ENCODE results near the gene JMJD4.
A peak's percentile ranks its signal among the peaks of the same experiment; 100 is the strongest.

Gene JMJD4

DNA sequence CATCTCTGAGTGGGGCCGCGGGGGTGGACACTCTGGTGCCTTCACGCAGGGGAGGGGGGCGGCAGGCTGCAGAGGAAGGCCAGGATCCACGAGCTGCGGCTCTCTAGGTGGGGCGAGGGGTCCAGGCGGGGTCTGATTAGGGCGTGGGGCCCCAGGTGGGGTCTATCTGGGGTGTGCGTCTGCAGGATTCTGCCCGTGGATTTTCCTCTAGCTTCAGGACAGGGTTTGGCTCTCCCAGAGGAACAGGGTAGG lies 6.3 kb downstream of the JMJD4 start:
- peaks cover 0 to 1% (median 0%) of the 10 kb centered on the region in 5 experiments for H3K9me3 ChIP-seq (ENCODE audit: control extremely low read depth in 1 of 5, control insufficient read depth in 4 of 5, insufficient read depth in 2 of 5, low read depth in 1 of 5, low read length in 4 of 5)
- no peak for DNase-seq
- H3K4me1 ChIP-seq (ENCODE audit: control extremely low read depth in 1 of 4, control insufficient read depth in 4 of 4, insufficient read depth in 4 of 4, low read length in 3 of 4), result peaks cover 0 to 28% (median 25%) of the 10 kb centered on the region in 4 experiments
- no peak overlapping the region for H3K27ac ChIP-seq (ENCODE audit: insufficient read depth in 1 of 2, low read depth in 1 of 2, low read length in 2 of 2, poor library complexity in 1 of 2, severe bottlenecking in 2 of 2)
- CTCF ChIA-PET, result no interaction called here
- POLR2A ChIA-PET, result no interaction called here
- 3% methylated on average over 11 of the region's 11 CpGs for WGBS (ENCODE audit: insufficient coverage)
- peaks cover 0 to 35% (median 28%) of the 10 kb centered on the region in 4 experiments for H3K36me3 ChIP-seq (ENCODE audit: control insufficient read depth in 4 of 4, insufficient read depth in 4 of 4, low read length in 3 of 4)
- H3K4me3 ChIP-seq (ENCODE audit: control insufficient read depth in 1 of 7, extremely low read depth in 1 of 7, insufficient read depth in 4 of 7, low read depth in 2 of 7, low read length in 6 of 7), result peak overlapping the region; percentile 9 to 83 (median 63)
- H3K27me3 ChIP-seq (replicated peaks in 2 of 5; ENCODE audit: control insufficient read depth in 4 of 5, insufficient read depth in 5 of 5, low read length in 4 of 5), result peaks cover 0 to 5% (median 0%) of the 10 kb centered on the region in 5 experiments

DNA sequence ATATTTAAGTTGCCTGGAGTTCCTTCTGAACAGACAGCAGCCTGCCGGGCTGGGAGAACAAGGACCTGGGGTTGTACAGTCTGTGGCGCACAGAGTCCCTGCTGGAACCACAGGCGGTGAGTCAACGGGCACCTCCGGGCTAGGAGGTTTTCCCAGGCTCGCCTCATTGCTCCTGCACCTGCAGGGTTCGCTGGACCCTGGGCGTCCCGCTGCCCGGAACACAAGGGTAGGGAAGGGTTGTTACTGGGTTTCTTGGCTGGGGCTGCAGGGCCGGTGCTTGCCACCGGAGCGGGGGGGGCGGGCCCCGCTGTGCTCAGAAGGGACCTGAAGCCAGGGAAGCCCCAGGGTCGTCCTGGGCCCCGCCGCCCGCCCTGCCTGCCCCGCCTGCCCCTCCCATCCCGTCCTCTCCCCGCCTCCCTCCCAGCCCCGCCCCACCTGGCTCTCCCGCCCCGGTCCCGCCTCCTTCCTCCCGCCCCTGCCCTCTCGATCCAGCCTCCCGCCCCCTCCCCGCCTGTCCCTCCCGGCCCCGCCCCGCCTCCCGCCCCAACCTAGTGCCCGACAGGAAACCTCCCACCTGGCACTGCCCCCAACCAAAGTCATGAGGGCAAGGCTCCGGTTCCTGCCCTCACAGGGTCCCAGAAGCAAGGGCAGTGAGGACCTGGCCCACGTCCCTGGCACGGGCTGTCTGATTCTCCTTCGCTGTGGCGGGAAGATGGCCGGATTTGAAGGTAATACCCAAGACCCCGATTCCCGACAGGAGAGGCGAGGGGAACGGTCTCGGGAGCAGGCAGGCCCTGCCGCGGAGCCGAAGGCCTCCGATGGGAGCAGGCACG lies 6.8 kb downstream of the JMJD4 start:
- Histone ChIP-seq H3K9me3 (ENCODE audit: control extremely low read depth in 1 of 5, control insufficient read depth in 4 of 5, insufficient read depth in 2 of 5, low read depth in 1 of 5, low read length in 4 of 5) (peaks cover 0 to 2% (median 0%) of the 10 kb centered on the region in 5 experiments), H3K4me3 (ENCODE audit: control insufficient read depth in 1 of 7, extremely low read depth in 1 of 7, insufficient read depth in 4 of 7, low read depth in 2 of 7, low read length in 6 of 7) (peak overlapping the region; percentile 9 to 83 (median 63)), H3K27me3 (replicated peaks in 2 of 5; ENCODE audit: control insufficient read depth in 4 of 5, insufficient read depth in 5 of 5, low read length in 4 of 5) (peaks cover 0 to 5% (median 0%) of the 10 kb centered on the region in 5 experiments), H3K4me1 (ENCODE audit: control extremely low read depth in 1 of 4, control insufficient read depth in 4 of 4, insufficient read depth in 4 of 4, low read length in 3 of 4) (peaks cover 0 to 23% (median 19%) of the 10 kb centered on the region in 4 experiments), H3K27ac (ENCODE audit: insufficient read depth in 1 of 2, low read depth in 1 of 2, low read length in 2 of 2, poor library complexity in 1 of 2, severe bottlenecking in 2 of 2) (no peak overlapping the region), H3K36me3 (ENCODE audit: control insufficient read depth in 4 of 4, insufficient read depth in 4 of 4, low read length in 3 of 4) (peaks cover 0 to 29% (median 22%) of the 10 kb centered on the region in 4 experiments)
- ChIA-PET POLR2A (no interaction called here), CTCF (no interaction called here)
- WGBS (ENCODE audit: insufficient coverage), result 0% methylated on average over 29 of the region's 51 CpGs
- peak; percentile 33 to 62 (median 46) for DNase-seq

DNA sequence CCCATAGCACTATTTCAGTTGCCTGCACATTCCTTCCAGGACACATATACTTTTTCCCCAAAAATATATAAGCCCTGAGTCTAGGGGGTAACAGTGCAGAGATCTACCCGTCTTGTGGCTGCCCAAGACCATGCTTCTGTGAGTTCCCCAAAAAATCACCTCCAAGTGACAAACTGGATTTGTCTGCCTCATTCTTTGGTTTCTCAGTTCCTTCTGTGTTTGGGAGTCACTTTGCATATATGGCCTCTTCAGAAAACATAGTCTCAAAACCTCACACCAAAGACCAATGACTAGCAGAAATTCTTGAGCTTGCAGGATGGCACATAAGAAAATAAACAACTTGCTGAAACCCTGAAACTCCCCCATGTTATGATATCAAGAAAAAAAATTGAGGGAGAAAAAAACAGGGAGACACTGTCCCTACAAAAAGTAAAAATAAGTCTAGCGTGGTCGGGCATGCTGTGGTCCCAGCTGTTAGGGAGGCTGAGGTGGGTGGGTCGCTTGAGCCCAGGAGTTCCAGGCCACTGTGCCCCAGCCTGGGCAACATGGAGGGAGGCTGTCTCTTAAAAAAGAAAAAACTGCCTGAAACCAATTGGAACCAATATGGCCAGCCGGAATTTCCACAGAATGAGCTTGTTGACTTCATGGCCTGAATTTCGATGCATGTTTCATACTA lies 8.0 kb downstream of the JMJD4 start:
- H3K4me3 ChIP-seq (ENCODE audit: control insufficient read depth in 1 of 7, extremely low read depth in 1 of 7, insufficient read depth in 4 of 7, low read depth in 2 of 7, low read length in 6 of 7), result no peak overlapping the region
- DNase-seq, result peak in 1 of 3 donors; percentile 15
- H3K4me1 ChIP-seq (ENCODE audit: control extremely low read depth in 1 of 4, control insufficient read depth in 4 of 4, insufficient read depth in 4 of 4, low read length in 3 of 4), result peaks cover 0 to 21% (median 18%) of the 10 kb centered on the region in 4 experiments
- CTCF ChIA-PET, result no interaction called here
- peaks cover 0 to 5% (median under 1%) of the 10 kb centered on the region in 5 experiments for H3K9me3 ChIP-seq (ENCODE audit: control extremely low read depth in 1 of 5, control insufficient read depth in 4 of 5, insufficient read depth in 2 of 5, low read depth in 1 of 5, low read length in 4 of 5)
- H3K36me3 ChIP-seq (ENCODE audit: control insufficient read depth in 4 of 4, insufficient read depth in 4 of 4, low read length in 3 of 4), result peaks cover 0 to 17% (median 11%) of the 10 kb centered on the region in 4 experiments
- POLR2A ChIA-PET, result no interaction called here
- H3K27ac ChIP-seq (ENCODE audit: insufficient read depth in 1 of 2, low read depth in 1 of 2, low read length in 2 of 2, poor library complexity in 1 of 2, severe bottlenecking in 2 of 2), result no peak overlapping the region
- WGBS (ENCODE audit: insufficient coverage), result 95% methylated on average over 6 of the region's 6 CpGs
- H3K27me3 ChIP-seq (replicated peaks in 2 of 5; ENCODE audit: control insufficient read depth in 4 of 5, insufficient read depth in 5 of 5, low read length in 4 of 5), result peaks cover 0 to 5% (median 0%) of the 10 kb centered on the region in 5 experiments

DNA sequence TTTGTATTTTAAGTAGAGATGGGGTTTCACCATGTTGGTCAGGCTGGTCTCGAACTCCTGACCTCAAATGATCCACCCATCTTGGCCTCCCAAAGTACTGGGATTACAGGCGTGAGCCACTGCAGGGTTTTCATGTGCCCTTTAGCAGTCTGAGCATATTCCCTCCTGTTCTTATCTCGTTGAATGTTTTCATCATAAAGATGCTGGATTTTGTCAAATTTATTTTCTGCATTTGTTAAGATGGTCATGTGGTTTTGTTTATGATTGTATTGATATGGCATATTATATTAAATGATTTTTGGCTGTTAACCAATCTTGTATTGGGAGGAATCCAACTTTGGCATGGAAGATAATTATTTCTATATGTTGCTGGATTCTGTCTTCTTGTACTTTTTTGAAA lies 8.8 kb downstream of the JMJD4 start:
- peaks cover 0 to 10% (median 5%) of the 10 kb centered on the region in 4 experiments for H3K36me3 ChIP-seq (ENCODE audit: control insufficient read depth in 4 of 4, insufficient read depth in 4 of 4, low read length in 3 of 4)
- WGBS (ENCODE audit: insufficient coverage), result no CpG with 5 or more reads among the region's 3 CpGs
- peaks cover 0 to 5% (median 0%) of the 10 kb centered on the region in 5 experiments for H3K27me3 ChIP-seq (replicated peaks in 2 of 5; ENCODE audit: control insufficient read depth in 4 of 5, insufficient read depth in 5 of 5, low read length in 4 of 5)
- H3K9me3 ChIP-seq (ENCODE audit: control extremely low read depth in 1 of 5, control insufficient read depth in 4 of 5, insufficient read depth in 2 of 5, low read depth in 1 of 5, low read length in 4 of 5), result peaks cover 0 to 12% (median 1%) of the 10 kb centered on the region in 5 experiments
- ChIA-PET CTCF (no interaction called here), POLR2A (no interaction called here)
- no peak overlapping the region for H3K27ac ChIP-seq (ENCODE audit: insufficient read depth in 1 of 2, low read depth in 1 of 2, low read length in 2 of 2, poor library complexity in 1 of 2, severe bottlenecking in 2 of 2)
- no peak overlapping the region for H3K4me3 ChIP-seq (ENCODE audit: control insufficient read depth in 1 of 7, extremely low read depth in 1 of 7, insufficient read depth in 4 of 7, low read depth in 2 of 7, low read length in 6 of 7)
- H3K4me1 ChIP-seq (ENCODE audit: control extremely low read depth in 1 of 4, control insufficient read depth in 4 of 4, insufficient read depth in 4 of 4, low read length in 3 of 4), result peaks cover 0 to 21% (median 18%) of the 10 kb centered on the region in 4 experiments
- no peak for DNase-seq

DNA sequence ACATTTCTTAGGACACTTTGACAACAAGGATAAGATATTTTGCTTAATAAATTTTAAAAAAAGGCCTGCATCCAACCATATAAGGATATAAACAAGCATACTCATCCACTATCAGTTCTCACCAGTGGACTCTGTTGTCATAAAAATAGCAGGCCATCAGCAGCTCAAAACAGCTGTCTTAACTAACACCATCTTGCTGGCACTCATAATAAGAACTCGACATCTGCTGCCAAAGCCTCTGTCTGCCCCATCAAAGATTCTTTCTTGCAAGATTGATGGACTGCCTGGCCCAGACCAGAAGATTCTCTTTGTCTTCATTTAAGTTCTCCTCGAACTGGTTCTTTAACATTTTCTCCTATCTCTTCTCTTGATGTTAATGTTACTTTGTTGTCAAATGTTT lies 10.1 kb downstream of the JMJD4 start:
- peaks cover 0 to 21% (median 18%) of the 10 kb centered on the region in 4 experiments for H3K4me1 ChIP-seq (ENCODE audit: control extremely low read depth in 1 of 4, control insufficient read depth in 4 of 4, insufficient read depth in 4 of 4, low read length in 3 of 4)
- peaks cover 0 to 5% (median 0%) of the 10 kb centered on the region in 5 experiments for H3K27me3 ChIP-seq (replicated peaks in 2 of 5; ENCODE audit: control insufficient read depth in 4 of 5, insufficient read depth in 5 of 5, low read length in 4 of 5)
- no peak overlapping the region for H3K4me3 ChIP-seq (ENCODE audit: control insufficient read depth in 1 of 7, extremely low read depth in 1 of 7, insufficient read depth in 4 of 7, low read depth in 2 of 7, low read length in 6 of 7)
- H3K36me3 ChIP-seq (ENCODE audit: control insufficient read depth in 4 of 4, insufficient read depth in 4 of 4, low read length in 3 of 4), result no peaks in the 10 kb centered on the region
- CTCF ChIA-PET, result no interaction called here
- no peak for DNase-seq
- H3K27ac ChIP-seq (ENCODE audit: insufficient read depth in 1 of 2, low read depth in 1 of 2, low read length in 2 of 2, poor library complexity in 1 of 2, severe bottlenecking in 2 of 2), result no peak overlapping the region
- POLR2A ChIA-PET, result no interaction called here
- WGBS (ENCODE audit: insufficient coverage), result 86% methylated on average over 1 of the region's 2 CpGs
- H3K9me3 ChIP-seq (ENCODE audit: control extremely low read depth in 1 of 5, control insufficient read depth in 4 of 5, insufficient read depth in 2 of 5, low read depth in 1 of 5, low read length in 4 of 5), result peaks cover 1 to 19% (median 8%) of the 10 kb centered on the region in 5 experiments

DNA sequence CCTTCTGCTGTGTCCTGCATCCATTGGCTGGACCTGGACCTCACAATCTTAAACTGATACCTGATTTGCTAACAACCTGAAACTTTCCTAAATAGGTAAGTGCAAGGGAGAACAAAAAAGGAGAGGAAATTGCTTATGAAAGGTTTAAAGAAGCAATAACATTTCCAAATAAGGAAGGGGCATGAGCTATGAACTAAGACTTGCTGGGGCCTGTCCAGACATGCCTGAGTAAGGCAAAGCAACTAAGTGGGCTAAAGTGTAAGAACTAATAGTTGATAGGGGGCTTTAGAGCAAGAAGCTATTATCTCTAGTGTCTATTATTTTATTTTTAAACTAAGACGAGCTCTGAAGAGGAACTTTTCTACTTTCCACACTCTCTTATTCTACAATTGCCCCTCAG lies 11.6 kb downstream of the JMJD4 start:
- H3K4me1 ChIP-seq (ENCODE audit: control extremely low read depth in 1 of 4, control insufficient read depth in 4 of 4, insufficient read depth in 4 of 4, low read length in 3 of 4), result peaks cover 0 to 7% (median 6%) of the 10 kb centered on the region in 4 experiments
- H3K27ac ChIP-seq (ENCODE audit: insufficient read depth in 1 of 2, low read depth in 1 of 2, low read length in 2 of 2, poor library complexity in 1 of 2, severe bottlenecking in 2 of 2), result no peak overlapping the region
- WGBS (ENCODE audit: insufficient coverage), result no CpG with 5 or more reads among the region's 1 CpG
- DNase-seq, result no peak
- H3K9me3 ChIP-seq (ENCODE audit: control extremely low read depth in 1 of 5, control insufficient read depth in 4 of 5, insufficient read depth in 2 of 5, low read depth in 1 of 5, low read length in 4 of 5), result peaks cover 1 to 28% (median 14%) of the 10 kb centered on the region in 5 experiments
- ChIA-PET POLR2A (no interaction called here), CTCF (no interaction called here)
- peaks cover 0 to 5% (median 0%) of the 10 kb centered on the region in 5 experiments for H3K27me3 ChIP-seq (replicated peaks in 2 of 5; ENCODE audit: control insufficient read depth in 4 of 5, insufficient read depth in 5 of 5, low read length in 4 of 5)
- no peaks in the 10 kb centered on the region for H3K36me3 ChIP-seq (ENCODE audit: control insufficient read depth in 4 of 4, insufficient read depth in 4 of 4, low read length in 3 of 4)
- no peak overlapping the region for H3K4me3 ChIP-seq (ENCODE audit: control insufficient read depth in 1 of 7, extremely low read depth in 1 of 7, insufficient read depth in 4 of 7, low read depth in 2 of 7, low read length in 6 of 7)

DNA sequence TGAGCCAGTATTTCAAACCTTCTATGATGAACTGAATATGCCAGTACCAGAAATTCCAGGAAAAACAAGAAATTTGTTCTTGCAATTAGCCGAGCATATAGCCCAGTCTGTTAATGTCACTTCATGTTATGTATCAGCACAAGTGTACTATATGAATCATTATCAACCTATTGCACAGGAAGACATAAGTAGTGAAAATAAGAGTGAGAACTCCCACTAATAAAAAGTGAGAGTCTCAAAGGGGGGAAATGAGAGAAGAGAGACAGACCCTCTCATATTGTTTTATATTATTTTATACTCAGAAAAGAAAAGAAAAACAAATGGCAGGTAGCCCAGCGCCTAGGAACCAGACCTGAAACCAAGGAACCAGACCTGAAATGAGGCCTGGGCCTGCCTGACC lies 16.2 kb downstream of the JMJD4 start:
- Histone ChIP-seq H3K4me1 (ENCODE audit: control extremely low read depth in 1 of 4, control insufficient read depth in 4 of 4, insufficient read depth in 4 of 4, low read length in 3 of 4) (no peaks in the 10 kb centered on the region), H3K4me3 (ENCODE audit: control insufficient read depth in 1 of 7, extremely low read depth in 1 of 7, insufficient read depth in 4 of 7, low read depth in 2 of 7, low read length in 6 of 7) (no peak overlapping the region), H3K27ac (ENCODE audit: insufficient read depth in 1 of 2, low read depth in 1 of 2, low read length in 2 of 2, poor library complexity in 1 of 2, severe bottlenecking in 2 of 2) (no peak overlapping the region), H3K27me3 (replicated peaks in 2 of 5; ENCODE audit: control insufficient read depth in 4 of 5, insufficient read depth in 5 of 5, low read length in 4 of 5) (no peaks in the 10 kb centered on the region), H3K9me3 (ENCODE audit: control extremely low read depth in 1 of 5, control insufficient read depth in 4 of 5, insufficient read depth in 2 of 5, low read depth in 1 of 5, low read length in 4 of 5) (peaks cover 0 to 43% (median 20%) of the 10 kb centered on the region in 5 experiments), H3K36me3 (ENCODE audit: control insufficient read depth in 4 of 4, insufficient read depth in 4 of 4, low read length in 3 of 4) (no peaks in the 10 kb centered on the region)
- DNase-seq, result no peak
- ChIA-PET POLR2A (no interaction called here), CTCF (no interaction called here)
- no CpG with 5 or more reads among the region's 2 CpGs for WGBS (ENCODE audit: insufficient coverage)

Data from common myeloid progenitor, CD34-positive (primary cell).